ENCODE results near the gene LYRM1. TPM values are rescaled to one million over a fixed set of nuclear protein-coding genes. Genes with fewer than 3 reads are reported as not detected.

The LYRM1 gene
- total and polyA plus RNA-seq, 2 of the 4 experiments (the other 2 are of a cell fraction), result 19.0 to 35.0 TPM

DNA sequence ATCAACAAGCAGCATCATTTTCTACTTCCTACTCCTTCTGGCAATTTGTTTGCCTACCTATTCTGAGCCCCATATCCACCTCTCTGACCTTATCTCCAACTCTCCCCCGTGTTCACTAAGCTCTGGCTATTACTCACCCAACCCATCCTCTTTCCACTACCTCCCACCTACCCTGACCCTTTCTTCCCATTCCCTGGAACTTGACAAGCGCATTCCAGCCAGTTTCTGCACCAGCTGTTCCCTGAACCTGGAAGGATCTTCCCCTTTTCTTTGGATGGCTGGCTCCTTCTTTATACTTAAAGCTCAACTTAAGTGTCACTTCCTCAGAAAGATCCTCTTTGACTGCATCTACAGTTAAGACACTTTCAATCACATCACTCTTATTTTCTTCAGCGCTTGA, 2.6 kb upstream of the LYRM1 start:
- ATAC-seq (ENCODE audit: low read depth) (no peak), DNase-seq (peak; percentile 7)
- peaks cover 32 to 82% of the 10 kb centered on the region in 2 experiments for H3K79me1 ChIP-seq (ENCODE audit: low read depth in 1 of 2, low read length in 2 of 2)
- H2BK120ac ChIP-seq (ENCODE audit: low read depth, low read length), result no peak overlapping the region
- intact Hi-C loops (cut with micrococcal nuclease) (no loop called here), dilution Hi-C loops (cut with HindIII; ENCODE audit: low sequenced_read_pairs, unreplicated experiment) (no loop called here), in situ Hi-C loops (cut with MboI; ENCODE audit: low sequenced_read_pairs) (no loop called here)
- no peak for TF ChIP-seq POLR2A (IDR thresholded peaks at IDR 0.05; ENCODE audit: low read depth, low read length)
- no peak for TF ChIP-seq MAZ (IDR thresholded peaks at IDR 0.05; ENCODE audit: borderline replicate concordance, low read depth, low read length)
- no peak for TF ChIP-seq CHD1 (IDR thresholded peaks at IDR 0.05; ENCODE audit: low read depth, low read length)
- TF ChIP-seq, protein P1, sequence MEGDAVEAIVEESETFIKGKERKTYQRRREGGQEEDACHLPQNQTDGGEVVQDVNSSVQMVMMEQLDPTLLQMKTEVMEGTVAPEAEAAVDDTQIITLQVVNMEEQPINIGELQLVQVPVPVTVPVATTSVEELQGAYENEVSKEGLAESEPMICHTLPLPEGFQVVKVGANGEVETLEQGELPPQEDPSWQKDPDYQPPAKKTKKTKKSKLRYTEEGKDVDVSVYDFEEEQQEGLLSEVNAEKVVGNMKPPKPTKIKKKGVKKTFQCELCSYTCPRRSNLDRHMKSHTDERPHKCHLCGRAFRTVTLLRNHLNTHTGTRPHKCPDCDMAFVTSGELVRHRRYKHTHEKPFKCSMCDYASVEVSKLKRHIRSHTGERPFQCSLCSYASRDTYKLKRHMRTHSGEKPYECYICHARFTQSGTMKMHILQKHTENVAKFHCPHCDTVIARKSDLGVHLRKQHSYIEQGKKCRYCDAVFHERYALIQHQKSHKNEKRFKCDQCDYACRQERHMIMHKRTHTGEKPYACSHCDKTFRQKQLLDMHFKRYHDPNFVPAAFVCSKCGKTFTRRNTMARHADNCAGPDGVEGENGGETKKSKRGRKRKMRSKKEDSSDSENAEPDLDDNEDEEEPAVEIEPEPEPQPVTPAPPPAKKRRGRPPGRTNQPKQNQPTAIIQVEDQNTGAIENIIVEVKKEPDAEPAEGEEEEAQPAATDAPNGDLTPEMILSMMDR (conservative IDR thresholded peaks at IDR 0.05; ENCODE audit: low read depth, low read length), result no peak
- TF ChIP-seq RFX5 (IDR thresholded peaks at IDR 0.05; ENCODE audit: low read depth, low read length), result no peak
- TF ChIP-seq BHLHE40 (IDR thresholded peaks at IDR 0.05; ENCODE audit: low read depth, low read length), result no peak
- no peak for TF ChIP-seq RAD21 (IDR thresholded peaks at IDR 0.05; ENCODE audit: low read length)
- 0 out of 2 replicates have a peak overlapping the region, but pooled peaks have one; percentile 4 for H4K5ac ChIP-seq (ENCODE audit: low read depth, low read length)
- no peak overlapping the region for H2AK9ac ChIP-seq (replicated peaks; ENCODE audit: low read depth, low read length, poor library complexity)
- H3K4me2 ChIP-seq (ENCODE audit: low read depth, low read length), result peak overlapping the region; percentile 56
- peak overlapping the region; percentile 18; the same call in 1 of the 2 replicates for H2AK5ac ChIP-seq (ENCODE audit: low read depth, low read length)
- no TSS peak for BruUV-seq (replicated peaks)
- no peak overlapping the region for H4K8ac ChIP-seq (ENCODE audit: low read depth in 2 of 2, low read length in 2 of 2)
- 0 out of 3 replicates have a peak overlapping the region, but pooled peaks have one; percentile 5 for H2BK15ac ChIP-seq (ENCODE audit: low read depth, low read length)
- H3K4me1 ChIP-seq (ENCODE audit: control insufficient read depth, insufficient read depth, low read length), result peaks cover 9% of the 10 kb centered on the region
- no peak overlapping the region for H3K4ac ChIP-seq (ENCODE audit: low read depth, low read length)
- no peak overlapping the region for H2BK20ac ChIP-seq (ENCODE audit: low read depth, low read length)
- no peak overlapping the region for H3K23ac ChIP-seq (ENCODE audit: low read depth, low read length)
- H3K14ac ChIP-seq (replicated peaks; ENCODE audit: low read depth, low read length), result peak overlapping the region; percentile 22; the same call in 1 of the 2 replicates
- no peak overlapping the region for H3K18ac ChIP-seq (ENCODE audit: low read depth, low read length)
- 0 out of 2 replicates have a peak overlapping the region, but pooled peaks have one; percentile 18 for H3K27ac ChIP-seq (ENCODE audit: insufficient read depth, low read length)
- POLR2A ChIA-PET (ENCODE audit: unreplicated experiment), result no interaction called here
- H4K20me1 ChIP-seq (ENCODE audit: insufficient read depth, low read length), result peaks cover 49% of the 10 kb centered on the region
- no peaks in the 10 kb centered on the region for H3K9me3 ChIP-seq (ENCODE audit: control insufficient read depth, insufficient read depth, low read length)
- H3K27me3 ChIP-seq (ENCODE audit: control insufficient read depth, insufficient read depth, low read length), result no peaks in the 10 kb centered on the region
- no peak overlapping the region for H4K91ac ChIP-seq (ENCODE audit: insufficient read depth, low read depth, low read length)
- WGBS, 2 experiments (ENCODE audit: extremely low coverage in 2 of 2, insufficient read length in 1 of 2), result no CpG with 5 or more reads among the region's 3 CpGs
- H2BK5ac ChIP-seq (ENCODE audit: low read depth, low read length, poor library complexity, severe bottlenecking), result no peak overlapping the region
- CTCF ChIA-PET, result interaction anchor here (2.3 kb wide), 1 partner anchor 48 kb away, joined by 6 read pairs; no protein-coding TSS in a partner anchor
- no peak overlapping the region for H3K56ac ChIP-seq (ENCODE audit: extremely low read depth, insufficient read depth, low read length)
- H2AFZ ChIP-seq (replicated peaks; ENCODE audit: low read length, poor library complexity), result no peak overlapping the region
- H3K9ac ChIP-seq (ENCODE audit: low read depth, low read length), result no peak overlapping the region
- H3K9me1 ChIP-seq (ENCODE audit: insufficient read depth, low read length), result peaks cover 9% of the 10 kb centered on the region
- no peak overlapping the region for H3K4me3 ChIP-seq (ENCODE audit: insufficient read depth, low read depth, low read length)
- H3K36me3 ChIP-seq (ENCODE audit: control insufficient read depth, insufficient read depth, low read length), result peaks cover 9% of the 10 kb centered on the region

Data from IMR-90 (cell line).